GM23248 (cell line): ENCODE data around the gene RAD51B. TPM values are rescaled to one million over a fixed set of nuclear protein-coding genes. Genes with fewer than 3 reads are reported as not detected.

Source experiments
- DNase-seq: peaks from one replicate; pipeline ENCODE4 v3.0.0-alpha.2; 2015
- H2AFZ ChIP-seq: fragments of 200-600 bp; sonication (generic); 2 replicates; pipeline ENCODE4 v1.6.1; 2016; ENCODE audit warnings: antibody characterized with exemption
- H3F3A ChIP-seq: fragments of 200-600 bp; sonication (generic); 2 replicates; pipeline ENCODE4 v1.6.1; 2016; ENCODE audit warnings: mild to moderate bottlenecking, antibody characterized with exemption, mixed run types; ENCODE audit not compliant: insufficient read depth
- H3K27ac ChIP-seq: fragments of 200-600 bp; sonication (generic); 2 replicates; pipeline ENCODE4 v1.5.1; 2016; ENCODE audit warnings: mild to moderate bottlenecking
- H3K27me3 ChIP-seq: fragments of 200-600 bp; sonication (generic); replicated peaks from 2 replicates; pipeline ENCODE4 v1.6.1; 2016; ENCODE audit warnings: mild to moderate bottlenecking; ENCODE audit not compliant: insufficient read depth
- H3K36me3 ChIP-seq: fragments of 200-600 bp; sonication (generic); 2 replicates; pipeline ENCODE4 v1.6.1; 2016; ENCODE audit warnings: low read depth, mild to moderate bottlenecking
- H3K4me1 ChIP-seq: fragments of 200-600 bp; sonication (generic); 2 replicates; pipeline ENCODE4 v1.6.1; 2016; ENCODE audit warnings: mild to moderate bottlenecking; ENCODE audit not compliant: insufficient read depth
- H3K4me2 ChIP-seq: fragments of 200-600 bp; sonication (generic); one replicate; pipeline ENCODE4 v1.6.1; 2016; ENCODE audit warnings: mild to moderate bottlenecking; ENCODE audit not compliant: unreplicated experiment
- H3K4me3 ChIP-seq: fragments of 200-600 bp; sonication (generic); 2 replicates; pipeline ENCODE4 v1.5.1; 2016; ENCODE audit warnings: mild to moderate bottlenecking
- H3K79me2 ChIP-seq: fragments of 200-600 bp; sonication (generic); 2 replicates; pipeline ENCODE4 v1.6.1; 2016; ENCODE audit warnings: mild to moderate bottlenecking; ENCODE audit not compliant: insufficient read depth
- H3K9ac ChIP-seq: fragments of 200-600 bp; sonication (generic); 2 replicates; pipeline ENCODE4 v1.6.1; 2016; ENCODE audit warnings: mild to moderate bottlenecking
- H3K9me2 ChIP-seq: fragments of 200-600 bp; sonication (generic); 2 replicates; pipeline ENCODE4 v1.6.1; 2016; ENCODE audit warnings: mixed run types, mild to moderate bottlenecking, moderate library complexity; ENCODE audit not compliant: insufficient read depth
- H3K9me3 ChIP-seq: fragments of 200-600 bp; sonication (generic); one replicate; pipeline ENCODE4 v1.6.1; 2017; ENCODE audit warnings: low read depth
- H4K20me1 ChIP-seq: fragments of 200-600 bp; sonication (generic); 2 replicates; pipeline ENCODE4 v1.6.0; 2016; ENCODE audit not compliant: insufficient read depth
- EZH2 ChIP-seq: fragments of 200-600 bp; sonication (generic); IDR thresholded peaks from 2 replicates; pipeline ENCODE4 v1.6.1; 2018; ENCODE audit warnings: antibody characterized with exemption, mild to moderate bottlenecking; ENCODE audit not compliant: insufficient read depth, poor library complexity, severe bottlenecking
- EZH2phosphoT487 ChIP-seq: fragments of 200-600 bp; sonication (generic); IDR thresholded peaks from 2 replicates; pipeline ENCODE4 v1.6.1; 2018; ENCODE audit warnings: antibody characterized with exemption, moderate library complexity, mild to moderate bottlenecking, low read depth; ENCODE audit not compliant: insufficient read depth
- WGBS, 2 experiments: methylation state at CpG; one replicate each; pipeline ENCODE4 v1.1.6; 2015 to 2017; ENCODE audit warnings: low lambda C conversion rate in 2 of 2, low coverage in 1 of 2; ENCODE audit errors: missing lambda C conversion rate in 2 of 2; 5-methylcytosine and 5-hydroxymethylcytosine counted together
- in situ Hi-C: fragments of 300-500 bp; cut with MboI; formaldehyde crosslinking; loops from 2 replicates; pipeline ENCODE4 v1.15.0; 2020
- polyA plus RNA-seq: library from polyadenylated mRNA; unstranded; fragments of >200 nt; fragmentation: Nextera tagmentation; extraction: Ambion mirVana; gene quantifications from 2 replicates; pipeline ENCODE4 v1.2.1, GENCODE V29; 2016
- total RNA-seq: library from RNA; depleted of rRNA; stranded (reverse); fragments of >200 nt; shearing (Covaris generic); gene quantifications from 2 replicates; pipeline ENCODE4 v1.2.3, GENCODE V29; 2014

Gene RAD51B
- total and polyA plus RNA-seq, 2 experiments from 2014 or later = 4.0 to 8.8 TPM

DNA sequence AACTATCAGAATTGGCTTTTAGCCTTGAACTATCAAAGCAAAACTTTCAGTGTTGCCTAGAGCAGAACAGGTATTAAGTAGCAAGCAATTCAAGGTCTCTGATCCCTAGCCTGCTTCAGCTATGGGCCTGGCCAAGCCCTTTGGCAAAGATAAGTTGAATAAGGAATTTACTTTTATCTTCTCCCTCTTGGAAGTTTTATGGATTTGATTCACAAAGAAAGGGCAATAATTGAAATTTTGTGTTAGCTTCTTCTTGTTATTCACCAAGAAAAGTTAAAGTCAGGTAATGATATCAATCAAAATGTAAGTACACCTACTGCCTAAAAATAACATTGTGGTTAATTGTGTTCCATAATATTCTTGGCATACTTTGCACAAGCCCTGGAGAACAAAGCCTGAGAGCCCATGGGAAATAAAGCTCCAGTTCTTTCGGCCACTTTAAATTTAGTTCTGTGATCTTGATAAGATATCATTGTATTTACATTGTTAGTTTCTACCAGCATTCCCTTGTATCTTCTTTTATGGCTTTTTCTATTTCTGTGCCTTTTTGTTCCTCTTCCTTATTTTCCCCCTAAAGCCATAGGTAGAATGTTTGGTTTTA, 158.0 kb downstream of the RAD51B start:
- Histone ChIP-seq H3K4me3 (no peak overlapping the region), H2AFZ (no peak overlapping the region), H3K36me3 (no peaks in the 10 kb centered on the region), H3K27me3 (no peaks in the 10 kb centered on the region), H3F3A (no peaks in the 10 kb centered on the region), H3K79me2 (no peaks in the 10 kb centered on the region), H3K9ac (no peak overlapping the region), H3K27ac (no peak overlapping the region), H3K9me2 (no peaks in the 10 kb centered on the region), H3K4me2 (no peak overlapping the region), H3K4me1 (no peaks in the 10 kb centered on the region), H3K9me3 (no peaks in the 10 kb centered on the region), H4K20me1 (no peaks in the 10 kb centered on the region)
- WGBS, 2 experiments = 96 to 97% methylated on average over 1 of the region's 1 CpG
- TF ChIP-seq EZH2phosphoT487 (no peak), EZH2 (no peak)
- DNase-seq = no peak
- in situ Hi-C loops = no loop called here

DNA sequence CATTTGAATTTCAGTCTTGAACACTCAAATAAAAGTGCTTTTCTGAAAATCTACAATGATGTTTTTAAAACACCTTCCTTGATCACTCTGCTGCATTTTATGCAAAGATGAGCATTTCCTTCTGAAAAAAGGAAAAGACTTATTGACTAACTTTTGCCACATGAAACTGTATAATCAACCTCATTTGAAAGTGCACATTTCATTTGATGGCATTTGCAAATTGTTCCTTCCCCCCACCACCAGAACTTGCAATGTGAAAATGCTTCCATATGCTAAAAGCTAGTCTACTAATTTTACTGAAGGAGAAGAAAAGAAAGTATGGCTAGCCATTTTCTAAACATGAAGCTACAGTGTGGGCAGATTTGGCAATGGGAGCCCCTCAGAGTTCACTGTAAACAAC, 159.2 kb downstream of the RAD51B start:
- H3K4me2 ChIP-seq = no peak overlapping the region
- no peak overlapping the region for H3K4me3 ChIP-seq
- no peaks in the 10 kb centered on the region for H3K9me3 ChIP-seq
- no peaks in the 10 kb centered on the region for H4K20me1 ChIP-seq
- in situ Hi-C loops = no loop called here
- no peaks in the 10 kb centered on the region for H3K9me2 ChIP-seq
- no peak overlapping the region for H3K9ac ChIP-seq
- no peaks in the 10 kb centered on the region for H3F3A ChIP-seq
- TF ChIP-seq EZH2phosphoT487 = no peak
- no peak for TF ChIP-seq EZH2
- no peaks in the 10 kb centered on the region for H3K4me1 ChIP-seq
- DNase-seq = no peak
- no peak overlapping the region for H3K27ac ChIP-seq
- no peaks in the 10 kb centered on the region for H3K36me3 ChIP-seq
- no peaks in the 10 kb centered on the region for H3K27me3 ChIP-seq
- H2AFZ ChIP-seq = no peak overlapping the region
- H3K79me2 ChIP-seq = no peaks in the 10 kb centered on the region

DNA sequence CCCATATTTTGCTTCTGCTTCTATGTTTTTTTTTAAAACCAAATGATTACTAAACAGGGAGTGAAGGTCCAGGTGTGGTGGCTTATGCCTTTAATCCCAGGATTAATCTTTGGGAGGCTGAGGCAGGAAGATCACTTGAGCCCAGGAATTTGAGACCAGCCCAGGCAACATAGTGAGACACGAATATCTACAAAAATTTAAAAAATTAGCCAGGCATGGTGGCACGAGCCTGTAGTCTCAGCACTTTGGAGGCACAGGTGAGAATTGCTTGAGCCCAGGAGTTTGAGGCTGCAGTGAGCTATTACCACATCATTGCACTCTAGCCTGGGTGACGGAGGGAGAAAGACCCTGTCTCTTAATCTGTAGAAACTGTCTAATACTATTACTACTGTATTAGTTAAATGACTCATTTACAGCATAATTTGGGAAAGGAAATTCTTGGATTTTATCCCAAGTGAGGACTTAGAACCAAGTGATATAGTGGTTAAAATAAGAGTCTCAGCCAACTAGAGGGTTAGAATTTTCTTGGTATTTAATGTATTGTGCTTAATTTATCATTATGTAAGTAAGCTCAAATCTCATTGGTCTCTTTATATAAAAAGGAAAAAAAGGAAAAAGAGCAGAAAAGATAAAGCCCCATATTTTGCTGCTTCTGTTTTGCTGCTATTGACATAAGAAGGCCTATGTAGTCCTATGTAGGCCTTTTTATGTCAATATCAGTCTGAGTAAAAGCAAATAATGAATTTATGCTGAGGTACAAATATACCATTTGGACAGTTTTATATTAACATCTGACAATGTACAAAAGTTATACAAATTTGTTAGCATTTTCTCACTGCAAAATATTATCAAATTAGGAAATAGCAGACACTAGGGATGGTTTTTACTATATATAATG, 163.4 kb downstream of the RAD51B start:
- H3K36me3 ChIP-seq = no peaks in the 10 kb centered on the region
- in situ Hi-C loops = no loop called here
- DNase-seq = no peak
- H3K4me3 ChIP-seq = no peak overlapping the region
- peaks cover 13% of the 10 kb centered on the region for H3K4me1 ChIP-seq
- H3K9me2 ChIP-seq = no peaks in the 10 kb centered on the region
- no peak overlapping the region for H3K9ac ChIP-seq
- TF ChIP-seq EZH2 = no peak
- no peak for TF ChIP-seq EZH2phosphoT487
- 67% methylated on average over 3 of the region's 3 CpGs for WGBS, 2 experiments
- no peak overlapping the region for H3K27ac ChIP-seq
- no peak overlapping the region for H3K4me2 ChIP-seq
- H3K79me2 ChIP-seq = no peaks in the 10 kb centered on the region
- H3K9me3 ChIP-seq = no peaks in the 10 kb centered on the region
- H3F3A ChIP-seq = peaks cover 15% of the 10 kb centered on the region
- H4K20me1 ChIP-seq = no peaks in the 10 kb centered on the region
- H3K27me3 ChIP-seq = no peaks in the 10 kb centered on the region
- H2AFZ ChIP-seq = no peak overlapping the region

DNA sequence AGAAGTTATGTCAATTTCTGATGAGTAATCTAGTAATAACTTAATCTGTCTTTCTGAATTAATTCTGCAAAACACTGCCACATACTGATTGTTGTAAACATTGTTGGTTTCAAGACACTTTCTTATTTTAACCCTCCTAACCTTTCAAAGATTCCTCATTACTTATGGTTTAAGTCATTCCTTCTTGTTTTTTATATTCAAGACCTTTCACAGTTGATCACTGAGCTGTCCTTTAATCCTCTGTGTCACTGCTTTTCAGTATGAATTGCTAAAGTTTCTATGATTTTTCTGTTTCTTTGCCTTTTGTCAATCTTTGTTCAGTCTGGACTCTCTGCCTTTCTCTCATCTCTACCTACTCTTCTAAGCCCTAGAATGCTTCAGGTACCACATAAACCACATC, 164.7 kb downstream of the RAD51B start:
- Histone ChIP-seq H3K9me2 (no peaks in the 10 kb centered on the region), H3K4me1 (peaks cover 16% of the 10 kb centered on the region), H3K79me2 (no peaks in the 10 kb centered on the region), H3K27ac (no peak overlapping the region), H3K27me3 (no peaks in the 10 kb centered on the region), H3K9me3 (no peaks in the 10 kb centered on the region), H3K36me3 (no peaks in the 10 kb centered on the region), H2AFZ (no peak overlapping the region), H4K20me1 (no peaks in the 10 kb centered on the region), H3K4me2 (no peak overlapping the region), H3K4me3 (no peak overlapping the region), H3F3A (peaks cover 18% of the 10 kb centered on the region), H3K9ac (no peak overlapping the region)
- in situ Hi-C loops = no loop called here
- no peak for DNase-seq
- TF ChIP-seq EZH2phosphoT487 (no peak), EZH2 (no peak)
